GM23338 (cell line): ENCODE data around the gene COP1. TPM values are rescaled to one million over a fixed set of nuclear protein-coding genes. Genes with fewer than 3 reads are reported as not detected.

ENCODE experiments used
- ATAC-seq: fragments of 200-7000 bp; cut with Tn5 transposase; 3 replicates; pipeline ENCODE4 v1.9.1; 2020
- DNase-seq: peaks from one replicate; pipeline ENCODE4 v3.0.0-alpha.2; 2015; ENCODE audit warnings: low spot score
- H2AFZ ChIP-seq: fragments of 200-600 bp; sonication (generic); 2 replicates; pipeline ENCODE4 v1.8.0; 2016; ENCODE audit warnings: antibody characterized with exemption, mild to moderate bottlenecking, moderate library complexity
- H3F3A ChIP-seq: fragments of 200-600 bp; sonication (generic); replicated peaks from 2 replicates; pipeline ENCODE4 v1.8.0; 2017; ENCODE audit warnings: antibody characterized with exemption, mixed run types, low read depth
- H3K27ac ChIP-seq: fragments of 200-600 bp; sonication (generic); 2 replicates; pipeline ENCODE4 v1.6.1; 2016; ENCODE audit warnings: low read depth
- H3K27me3 ChIP-seq: fragments of 200-600 bp; sonication (generic); 2 replicates; pipeline ENCODE4 v1.8.0; 2016; ENCODE audit warnings: mild to moderate bottlenecking, mixed run types, moderate library complexity; ENCODE audit not compliant: insufficient read depth
- H3K36me3 ChIP-seq: fragments of 200-600 bp; sonication (generic); 2 replicates; pipeline ENCODE4 v1.8.0; 2016; ENCODE audit warnings: mild to moderate bottlenecking; ENCODE audit not compliant: insufficient read depth
- H3K4me1 ChIP-seq: fragments of 200-600 bp; sonication (generic); 2 replicates; pipeline ENCODE4 v1.8.0; 2016; ENCODE audit warnings: mild to moderate bottlenecking, moderate library complexity; ENCODE audit not compliant: insufficient read depth
- H3K4me2 ChIP-seq: fragments of 200-600 bp; sonication (generic); 2 replicates; pipeline ENCODE4 v1.7.1; 2017; ENCODE audit warnings: mixed run types
- H3K4me3 ChIP-seq: fragments of 200-600 bp; sonication (generic); 2 replicates; pipeline ENCODE4 v1.6.1; 2016; ENCODE audit warnings: mixed run types
- H3K79me2 ChIP-seq: fragments of 200-600 bp; sonication (generic); replicated peaks from 2 replicates; pipeline ENCODE4 v1.8.0; 2017; ENCODE audit warnings: mild to moderate bottlenecking; ENCODE audit not compliant: insufficient read depth
- H3K9me2 ChIP-seq: fragments of 200-600 bp; sonication (generic); 2 replicates; pipeline ENCODE4 v1.8.0; 2017; ENCODE audit not compliant: insufficient read depth
- H4K20me1 ChIP-seq: fragments of 200-600 bp; sonication (generic); replicated peaks from 2 replicates; pipeline ENCODE4 v1.8.0; 2017; ENCODE audit warnings: mild to moderate bottlenecking; ENCODE audit not compliant: insufficient read depth
- H3K27ac Mint-ChIP-seq: 2 replicates; pipeline ENCODE4 v1.8.0; 2020; ENCODE audit warnings: inconsistent platforms, mild to moderate bottlenecking, moderate library complexity, mixed read lengths
- H3K27me3 Mint-ChIP-seq: 3 replicates; pipeline ENCODE4 v1.8.0; 2022; ENCODE audit warnings: low read depth, mild to moderate bottlenecking, moderate library complexity, mixed read lengths, inconsistent platforms; ENCODE audit not compliant: insufficient read depth, poor library complexity
- H3K36me3 Mint-ChIP-seq: 3 replicates; pipeline ENCODE4 v1.8.0; 2021; ENCODE audit warnings: low read depth, mild to moderate bottlenecking, inconsistent platforms, moderate library complexity, mixed read lengths
- H3K4me1 Mint-ChIP-seq: 3 replicates; pipeline ENCODE4 v1.8.0; 2020; ENCODE audit warnings: mild to moderate bottlenecking, inconsistent platforms, mixed read lengths
- H3K4me3 Mint-ChIP-seq: 3 replicates; pipeline ENCODE4 v1.8.0; 2021; ENCODE audit warnings: moderate library complexity, mild to moderate bottlenecking, inconsistent platforms, mixed read lengths
- H3K9me3 Mint-ChIP-seq: 3 replicates; pipeline ENCODE4 v1.8.0; 2020; ENCODE audit warnings: moderate library complexity, mild to moderate bottlenecking, inconsistent platforms, mixed read lengths
- CREB1 ChIP-seq: fragments of 250-450 bp; sonication (Bioruptor Pico); IDR thresholded peaks from 2 replicates; pipeline ENCODE4 v1.5.0; 2020; ENCODE audit warnings: low read depth, mild to moderate bottlenecking, moderate library complexity
- EZH2 ChIP-seq: fragments of 200-600 bp; sonication (generic); IDR thresholded peaks from one replicate; pipeline ENCODE4 v1.8.0; 2017; ENCODE audit warnings: antibody characterized with exemption, mild to moderate bottlenecking, low read depth; ENCODE audit not compliant: unreplicated experiment
- EZH2phosphoT487 ChIP-seq: fragments of 200-600 bp; sonication (generic); IDR thresholded peaks from one replicate; pipeline ENCODE4 v1.8.1; 2018; ENCODE audit warnings: antibody characterized with exemption; ENCODE audit not compliant: unreplicated experiment
- JUNB ChIP-seq: IDR thresholded peaks from one replicate; pipeline ENCODE4 v1.6.1; 2016; ENCODE audit warnings: antibody characterized with exemption; ENCODE audit not compliant: unreplicated experiment
- NANOG ChIP-seq: IDR thresholded peaks from 2 replicates; pipeline ENCODE4 v1.6.1; 2016; ENCODE audit warnings: antibody characterized with exemption, borderline replicate concordance
- STAT1 ChIP-seq: IDR thresholded peaks from one replicate; pipeline ENCODE4 v1.6.1; 2016; ENCODE audit warnings: antibody characterized with exemption; ENCODE audit not compliant: unreplicated experiment
- ZNF331 ChIP-seq: fragments of 250-450 bp; sonication (Bioruptor Pico); IDR thresholded peaks from 2 replicates; pipeline ENCODE4 v1.5.0; 2020; ENCODE audit warnings: low read depth, mild to moderate bottlenecking, moderate library complexity
- ZNF462 ChIP-seq: fragments of 250-450 bp; sonication (Bioruptor Pico); IDR thresholded peaks from 2 replicates; pipeline ENCODE4 v1.5.0; 2020; ENCODE audit warnings: mild to moderate bottlenecking, moderate library complexity
- polyA plus RNA-seq: library from polyadenylated mRNA; unstranded; fragments of >200 nt; fragmentation: Nextera tagmentation; extraction: Ambion mirVana; gene quantifications from 2 replicates; pipeline ENCODE4 v1.2.1, GENCODE V29; 2016
- total RNA-seq: library from RNA; depleted of rRNA; stranded (reverse); fragments of >200 nt; shearing (Covaris generic); gene quantifications from 2 replicates; pipeline ENCODE4 v1.2.3, GENCODE V29; 2014
- TF ChIP-seq, protein P1 (sequence below): IDR thresholded peaks from 2 replicates; pipeline ENCODE4 v1.6.1; 2016; ENCODE audit warnings: antibody characterized with exemption

The COP1 gene
- total and polyA plus RNA-seq, 2 experiments from 2014 or later, result 54.0 to 54.9 TPM

DNA sequence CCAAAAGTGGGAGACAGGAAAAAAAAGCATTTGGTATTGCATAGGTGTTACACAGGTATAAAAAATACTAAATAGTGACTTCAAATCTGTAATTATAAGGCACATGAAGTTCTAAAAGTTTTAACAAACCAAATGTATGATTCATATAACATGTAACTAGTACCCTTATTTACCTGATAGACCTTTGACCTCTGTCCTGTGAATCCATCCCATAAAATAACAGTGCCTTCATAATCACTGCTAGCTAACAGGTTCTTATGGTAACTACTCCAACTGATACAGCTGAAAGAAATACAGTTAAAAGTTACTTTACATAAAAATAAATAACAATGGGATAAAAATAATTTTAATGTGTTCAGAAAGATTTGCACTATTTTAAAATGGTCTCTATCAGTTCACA, 163.5 kb downstream of the COP1 start:
- Histone ChIP-seq H3K27ac (no peak overlapping the region), H2AFZ (no peak overlapping the region), H3K79me2 (no peaks in the 10 kb centered on the region), H3K4me2 (no peak overlapping the region), H3K36me3 (no peaks in the 10 kb centered on the region), H3K4me1 (no peaks in the 10 kb centered on the region), H3K27me3 (no peaks in the 10 kb centered on the region), H3K9me2 (no peaks in the 10 kb centered on the region), H4K20me1 (no peaks in the 10 kb centered on the region), H3K4me3 (no peak overlapping the region), H3F3A (no peaks in the 10 kb centered on the region)
- no peaks in the 10 kb centered on the region for H3K27me3 Mint-ChIP-seq
- peaks cover 12% of the 10 kb centered on the region; the same call in 2 of the 3 replicates for H3K36me3 Mint-ChIP-seq
- H3K27ac Mint-ChIP-seq, result no peak overlapping the region
- no peaks in the 10 kb centered on the region for H3K4me1 Mint-ChIP-seq
- DNase-seq, result no peak
- no peak overlapping the region for H3K4me3 Mint-ChIP-seq
- H3K9me3 Mint-ChIP-seq, result no peaks in the 10 kb centered on the region
- no peak for TF ChIP-seq CREB1 (CRISPR knock-in tag)
- TF ChIP-seq, protein P1, sequence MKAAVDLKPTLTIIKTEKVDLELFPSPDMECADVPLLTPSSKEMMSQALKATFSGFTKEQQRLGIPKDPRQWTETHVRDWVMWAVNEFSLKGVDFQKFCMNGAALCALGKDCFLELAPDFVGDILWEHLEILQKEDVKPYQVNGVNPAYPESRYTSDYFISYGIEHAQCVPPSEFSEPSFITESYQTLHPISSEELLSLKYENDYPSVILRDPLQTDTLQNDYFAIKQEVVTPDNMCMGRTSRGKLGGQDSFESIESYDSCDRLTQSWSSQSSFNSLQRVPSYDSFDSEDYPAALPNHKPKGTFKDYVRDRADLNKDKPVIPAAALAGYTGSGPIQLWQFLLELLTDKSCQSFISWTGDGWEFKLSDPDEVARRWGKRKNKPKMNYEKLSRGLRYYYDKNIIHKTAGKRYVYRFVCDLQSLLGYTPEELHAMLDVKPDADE, result no peak
- ATAC-seq, result no peak

DNA sequence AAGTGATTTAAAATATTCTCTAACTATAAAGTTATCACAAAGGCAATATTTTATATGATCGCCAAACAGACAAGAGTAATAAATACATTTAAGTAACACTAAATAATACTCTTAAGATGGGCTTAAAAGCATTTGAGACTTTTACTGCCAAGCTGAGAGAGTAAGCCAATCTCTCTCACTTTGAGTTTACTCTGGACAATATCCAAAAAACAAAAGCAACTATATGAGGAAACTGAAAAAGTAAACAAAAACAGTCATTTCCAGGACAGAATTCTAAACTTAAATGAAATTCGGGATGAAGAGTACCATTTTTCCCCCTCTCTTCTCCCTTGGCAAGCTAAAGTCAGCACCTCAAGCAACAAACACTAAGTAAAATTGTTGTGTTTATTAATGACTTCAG, 173.2 kb downstream of the COP1 start:
- Histone ChIP-seq H4K20me1 (no peaks in the 10 kb centered on the region), H3K4me1 (no peaks in the 10 kb centered on the region), H3K79me2 (no peaks in the 10 kb centered on the region), H3K27me3 (no peaks in the 10 kb centered on the region), H3K36me3 (no peaks in the 10 kb centered on the region), H3K9me2 (no peaks in the 10 kb centered on the region), H3K4me3 (no peak overlapping the region), H3K27ac (no peak overlapping the region), H3F3A (no peaks in the 10 kb centered on the region), H2AFZ (no peak overlapping the region), H3K4me2 (no peak overlapping the region)
- TF ChIP-seq JUNB, result no peak
- Mint-ChIP-seq H3K27ac (no peak overlapping the region), H3K4me3 (no peak overlapping the region), H3K4me1 (no peaks in the 10 kb centered on the region; the same call in 2 of the 3 replicates), H3K9me3 (no peaks in the 10 kb centered on the region), H3K36me3 (peaks cover 4% of the 10 kb centered on the region; the same call in 2 of the 3 replicates), H3K27me3 (peaks cover 3% of the 10 kb centered on the region)
- ATAC-seq, result no peak
- no peak for DNase-seq

- Histone ChIP-seq H3K79me2 (no peaks in the 10 kb centered on the region), H3K4me1 (no peaks in the 10 kb centered on the region), H3F3A (no peaks in the 10 kb centered on the region), H3K4me3 (no peak overlapping the region), H4K20me1 (no peaks in the 10 kb centered on the region), H3K27me3 (no peaks in the 10 kb centered on the region), H3K27ac (no peak overlapping the region), H3K9me2 (no peaks in the 10 kb centered on the region), H2AFZ (no peak overlapping the region), H3K4me2 (no peak overlapping the region), H3K36me3 (no peaks in the 10 kb centered on the region)
- peaks cover 4% of the 10 kb centered on the region; the same call in 2 of the 3 replicates for H3K36me3 Mint-ChIP-seq
- ATAC-seq (no peak), DNase-seq (no peak)
- no peaks in the 10 kb centered on the region for H3K9me3 Mint-ChIP-seq
- H3K4me3 Mint-ChIP-seq, result no peak overlapping the region
- no peak overlapping the region for H3K27ac Mint-ChIP-seq
- no peaks in the 10 kb centered on the region; the same call in 2 of the 3 replicates for H3K4me1 Mint-ChIP-seq
- H3K27me3 Mint-ChIP-seq, result peaks cover 3% of the 10 kb centered on the region
- TF ChIP-seq JUNB (no peak), CREB1 (CRISPR knock-in tag) (no peak), ZNF462 (CRISPR knock-in tag) (no peak), EZH2 (no peak), ZNF331 (CRISPR knock-in tag) (no peak), STAT1 (no peak), EZH2phosphoT487 (no peak), NANOG (no peak)
- TF ChIP-seq, protein P1, result no peak
These were observed 173.6 kb downstream of the COP1 start for GRCh38 chr1:176033474-176033873.
